CMK (cell line): ENCODE results near the gene PLEKHA4.
"Not testable (repeated sequence)": the region's sequence is repeated elsewhere in the genome, so short reads cannot be mapped to it uniquely, and the experiment has no call there.

Source experiments
- DNase-seq: peaks from one replicate; pipeline ENCODE4 v3.0.0-alpha.2; 2010; ENCODE audit warnings: low read depth

The PLEKHA4 gene, protein sequence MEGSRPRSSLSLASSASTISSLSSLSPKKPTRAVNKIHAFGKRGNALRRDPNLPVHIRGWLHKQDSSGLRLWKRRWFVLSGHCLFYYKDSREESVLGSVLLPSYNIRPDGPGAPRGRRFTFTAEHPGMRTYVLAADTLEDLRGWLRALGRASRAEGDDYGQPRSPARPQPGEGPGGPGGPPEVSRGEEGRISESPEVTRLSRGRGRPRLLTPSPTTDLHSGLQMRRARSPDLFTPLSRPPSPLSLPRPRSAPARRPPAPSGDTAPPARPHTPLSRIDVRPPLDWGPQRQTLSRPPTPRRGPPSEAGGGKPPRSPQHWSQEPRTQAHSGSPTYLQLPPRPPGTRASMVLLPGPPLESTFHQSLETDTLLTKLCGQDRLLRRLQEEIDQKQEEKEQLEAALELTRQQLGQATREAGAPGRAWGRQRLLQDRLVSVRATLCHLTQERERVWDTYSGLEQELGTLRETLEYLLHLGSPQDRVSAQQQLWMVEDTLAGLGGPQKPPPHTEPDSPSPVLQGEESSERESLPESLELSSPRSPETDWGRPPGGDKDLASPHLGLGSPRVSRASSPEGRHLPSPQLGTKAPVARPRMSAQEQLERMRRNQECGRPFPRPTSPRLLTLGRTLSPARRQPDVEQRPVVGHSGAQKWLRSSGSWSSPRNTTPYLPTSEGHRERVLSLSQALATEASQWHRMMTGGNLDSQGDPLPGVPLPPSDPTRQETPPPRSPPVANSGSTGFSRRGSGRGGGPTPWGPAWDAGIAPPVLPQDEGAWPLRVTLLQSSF

DNA sequence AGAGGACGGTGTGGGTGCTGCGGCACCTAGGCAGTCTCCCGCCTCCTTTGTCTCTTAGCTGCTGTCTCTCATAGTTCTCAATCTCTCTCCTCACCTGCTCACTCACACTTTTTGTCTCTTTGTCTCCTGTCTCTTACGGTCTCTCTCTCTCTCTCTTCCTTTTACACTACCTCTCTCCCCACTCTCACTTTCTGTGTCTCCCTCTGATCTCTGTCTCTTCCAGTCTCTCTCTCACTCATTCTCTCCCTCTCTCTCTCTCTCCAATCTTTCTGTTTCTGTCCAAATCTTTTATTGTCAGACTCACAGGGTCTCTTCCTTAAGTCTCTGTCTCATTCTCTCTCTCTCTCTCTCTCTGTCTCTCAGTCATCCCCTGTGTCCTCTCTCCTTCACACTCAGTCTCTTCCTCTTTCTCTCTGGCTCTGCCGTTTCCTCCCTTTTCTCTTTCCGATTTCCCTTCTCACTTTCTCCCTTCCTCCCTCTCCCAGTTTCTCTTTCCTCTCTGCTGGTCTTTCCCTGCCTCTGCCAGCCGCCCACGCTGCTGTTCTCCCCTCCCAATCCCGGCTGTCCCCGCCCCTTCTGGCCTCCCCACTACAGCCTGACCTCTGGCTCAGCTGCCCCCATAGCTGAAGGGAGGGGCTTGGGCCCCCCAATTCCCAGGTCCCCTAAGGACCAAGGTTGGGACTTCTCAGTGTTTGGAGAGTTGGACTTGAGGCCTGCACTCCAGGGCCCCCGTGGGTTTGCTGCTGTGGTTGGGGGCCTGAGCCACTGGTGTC lies at the start of gene PLEKHA4:
Gene PLEKHA4, minus strand, starts transcription at position 504 of the 773 bp plus-strand sequence. CDS start 997 bp downstream, outside the sequence.
- no peak for DNase-seq

GRCh38 chr19:48918071-48918470 lies 49.7 kb upstream of the PLEKHA4 start:
- no peak for DNase-seq

- no peak for DNase-seq
Measured at GRCh38 chr19:48915757-48916156, 47.3 kb upstream of the PLEKHA4 start.

DNA sequence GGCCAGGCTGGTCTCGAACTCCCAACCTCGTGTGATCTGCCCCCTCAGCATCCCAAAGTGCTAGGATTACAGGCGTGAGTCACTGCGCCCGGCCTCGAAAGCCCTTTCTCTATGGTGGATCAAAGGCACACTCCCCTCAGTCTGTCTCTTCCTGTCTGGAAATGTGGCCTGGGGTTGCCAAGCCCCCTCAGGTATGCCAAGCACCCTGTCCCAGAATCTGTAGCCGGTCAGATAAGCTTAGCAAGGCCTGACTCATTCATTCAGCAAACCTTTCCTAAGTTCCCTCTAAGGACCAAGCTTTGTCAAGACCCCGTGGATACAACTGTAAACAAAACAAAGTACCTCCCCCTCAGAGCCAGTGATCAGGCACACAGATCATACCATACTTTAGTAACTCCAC lies 45.8 kb upstream of the PLEKHA4 start:
- DNase-seq: no peak

- no peak for DNase-seq
Measured at GRCh38 chr19:48913114-48913889, 44.9 kb upstream of the PLEKHA4 start.

DNA sequence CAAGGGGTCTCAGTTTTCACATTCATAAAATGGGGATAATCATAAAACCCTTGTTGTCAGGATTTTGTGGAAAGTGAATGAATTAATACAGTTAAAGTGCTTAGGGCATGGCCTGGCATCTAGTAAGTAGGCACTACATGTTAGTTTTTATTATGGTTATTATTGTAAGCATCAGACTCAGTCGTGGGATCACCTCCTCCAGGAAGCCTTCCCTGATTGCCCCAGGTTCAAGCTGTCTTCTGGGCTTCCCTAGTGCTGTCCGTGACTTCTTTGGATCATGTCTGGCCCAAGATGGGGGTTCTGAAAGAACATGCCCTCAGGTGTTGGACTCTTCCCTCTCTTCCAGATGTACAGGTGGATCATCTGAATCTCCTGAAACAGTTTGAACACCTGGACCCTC lies 42.4 kb upstream of the PLEKHA4 start:
- DNase-seq: no peak

DNA sequence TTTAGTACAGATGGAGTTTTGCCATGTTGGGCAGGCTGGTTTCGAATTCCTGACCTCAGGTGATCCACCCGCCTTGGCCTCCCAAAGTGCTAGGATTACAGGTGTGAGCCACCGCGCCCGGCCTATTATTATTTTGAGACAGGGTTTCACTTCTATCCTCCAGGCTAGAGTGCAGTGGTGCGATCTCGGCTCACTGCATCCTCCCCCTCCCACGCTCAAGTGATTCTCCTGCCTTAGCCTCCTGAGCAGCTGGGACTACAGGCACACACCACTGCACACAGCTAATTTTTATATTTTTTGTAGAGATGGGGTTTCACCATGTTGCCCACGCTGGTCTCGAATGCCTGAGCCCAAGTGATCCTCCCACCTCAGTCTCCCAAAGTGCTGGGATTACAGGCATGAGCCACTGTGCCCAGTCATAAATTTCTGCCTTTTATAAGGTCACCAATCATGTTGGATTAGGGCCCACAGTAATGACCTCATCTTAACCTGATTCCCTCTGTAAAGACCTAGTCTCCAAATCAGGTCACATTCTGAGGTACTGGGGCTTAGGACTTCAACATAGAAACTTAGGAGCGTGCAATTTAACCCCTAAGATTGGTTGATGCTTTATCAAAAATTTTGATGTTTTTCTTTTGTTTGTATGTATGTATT lies 41.1 kb upstream of the PLEKHA4 start:
- not testable (repeated sequence) for DNase-seq

- no peak for DNase-seq
Measured at GRCh38 chr19:48907671-48908070, 39.3 kb upstream of the PLEKHA4 start.

GRCh38 chr19:48906324-48906723 lies 37.9 kb upstream of the PLEKHA4 start:
- DNase-seq: no peak

GRCh38 chr19:48905664-48906063 lies 37.2 kb upstream of the PLEKHA4 start:
- no peak for DNase-seq

DNA sequence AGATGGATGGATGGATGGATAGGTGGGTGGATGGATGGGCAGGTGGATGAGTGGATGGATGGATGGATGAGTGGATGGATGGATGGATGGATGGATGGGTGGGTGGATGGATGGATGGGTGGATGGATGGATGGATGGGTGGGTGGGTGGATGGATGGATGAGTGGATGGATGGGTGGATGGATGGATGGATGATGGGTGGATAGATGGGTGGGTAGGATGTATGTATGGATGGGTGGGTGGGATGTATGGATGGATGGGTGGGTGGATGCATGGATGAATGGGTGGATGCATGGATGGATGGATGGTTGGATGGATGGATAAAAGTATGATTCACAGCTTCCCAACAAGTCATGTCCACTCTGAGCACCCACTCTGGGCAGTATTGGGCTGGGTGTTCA lies 35.4 kb upstream of the PLEKHA4 start:
- not testable (repeated sequence) for DNase-seq

DNA sequence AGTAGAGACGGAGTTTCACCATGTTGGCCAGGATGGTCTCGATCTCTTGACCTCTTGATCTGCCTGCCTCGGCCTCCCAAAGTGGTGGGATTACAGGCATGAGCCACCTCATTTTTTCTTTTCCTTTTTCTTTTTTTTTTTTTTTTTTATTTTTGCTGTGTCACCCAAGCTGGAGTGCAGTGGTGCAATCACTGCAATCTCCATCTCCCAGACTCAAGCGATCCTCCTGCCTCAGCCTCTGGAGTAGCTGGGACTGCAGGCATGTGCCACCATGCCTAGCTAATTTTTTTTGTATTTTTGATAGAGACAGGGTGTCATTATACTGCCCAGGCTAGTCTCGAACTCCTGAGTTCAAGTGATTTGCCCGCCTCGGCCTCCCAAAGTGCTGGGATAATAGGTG lies 33.9 kb upstream of the PLEKHA4 start:
- not testable (repeated sequence) for DNase-seq

GRCh38 chr19:48900477-48901406 lies 32.3 kb upstream of the PLEKHA4 start:
- no peak for DNase-seq

GRCh38 chr19:48899781-48900476 lies 31.5 kb upstream of the PLEKHA4 start, which contains the start of gene NUCB1:
Gene NUCB1, plus strand, starts transcription at chr19:48900312. Its CDS starts 485 bp downstream, at chr19:48900797.
- DNase-seq: peak; percentile 99

- not testable (repeated sequence) for DNase-seq
Measured at GRCh38 chr19:48899386-48899749, 31.0 kb upstream of the PLEKHA4 start.

- DNase-seq: no peak
Measured at GRCh38 chr19:48897181-48897580, 28.8 kb upstream of the PLEKHA4 start.

DNA sequence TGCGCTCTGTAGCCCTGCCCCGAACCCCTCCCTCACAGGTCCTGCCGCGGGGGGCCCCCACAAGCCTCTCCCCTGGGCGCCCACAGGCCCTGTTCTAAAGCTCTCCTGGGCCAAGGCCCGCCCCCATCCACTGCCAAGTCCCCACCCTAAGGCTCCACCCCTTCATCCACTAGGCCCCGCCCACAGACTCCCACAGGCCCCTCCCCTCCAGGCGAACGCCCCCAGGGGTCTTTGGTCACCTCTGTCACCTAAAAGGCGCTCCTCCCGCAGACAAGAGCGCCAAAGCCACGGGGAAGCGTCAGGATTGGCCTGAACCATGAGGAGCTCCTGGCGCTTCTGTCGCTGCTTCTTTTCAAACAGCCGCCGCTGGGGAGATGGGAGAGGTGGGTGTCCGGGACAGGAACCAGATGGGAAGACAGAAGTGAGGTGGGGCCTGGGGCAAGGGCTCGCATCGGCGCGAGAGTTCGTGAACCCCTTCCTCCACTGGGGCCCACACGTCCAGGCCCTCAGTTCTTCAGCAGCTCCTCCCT lies 27.8 kb upstream of the PLEKHA4 start:
- no peak for DNase-seq

GRCh38 chr19:48895226-48895625 lies 26.8 kb upstream of the PLEKHA4 start:
- DNase-seq: no peak

DNA sequence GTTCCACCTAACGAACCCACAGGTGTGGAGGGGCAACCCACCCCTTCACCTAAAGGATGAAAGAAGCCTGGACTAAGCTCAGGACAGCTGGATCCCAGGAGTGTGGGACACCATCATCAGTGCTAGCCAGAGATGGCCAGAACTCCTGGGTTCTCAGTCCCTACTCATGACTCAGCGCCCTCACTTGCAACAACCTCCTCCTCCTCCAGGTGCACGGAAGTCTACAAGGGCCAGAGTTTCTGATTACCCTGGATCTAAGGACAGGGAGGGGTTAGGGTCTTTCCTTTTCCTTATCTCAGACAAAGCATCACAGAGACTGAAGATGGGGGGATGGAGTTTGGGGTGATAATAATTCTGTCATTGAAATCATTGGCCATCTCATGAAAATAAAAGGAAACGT lies 22.1 kb upstream of the PLEKHA4 start:
- no peak for DNase-seq
